ENCODE data around the gene WNT11.
"Not testable (repeated sequence)": the region's sequence is repeated elsewhere in the genome, so short reads cannot be mapped to it uniquely, and the experiment has no call there.

Gene WNT11

GRCh38 chr11:76201672-76202412 is 4.5 kb downstream of the WNT11 start:
- DNase-seq: no peak

GRCh38 chr11:76201056-76201455 is 5.2 kb downstream of the WNT11 start:
- no peak for DNase-seq

- DNase-seq: peak in 1 of 2 donors; percentile 24
Measured at GRCh38 chr11:76200006-76200940, 6.0 kb downstream of the WNT11 start.

- not testable (repeated sequence) for DNase-seq
Measured at GRCh38 chr11:76198691-76199090, 7.6 kb downstream of the WNT11 start.

GRCh38 chr11:76197941-76198640 is 8.2 kb downstream of the WNT11 start:
- DNase-seq: no peak

GRCh38 chr11:76197332-76197731 is 9.0 kb downstream of the WNT11 start:
- DNase-seq: no peak

GRCh38 chr11:76196849-76197248 is 9.5 kb downstream of the WNT11 start:
- DNase-seq: no peak

- no peak for DNase-seq
Measured at GRCh38 chr11:76194872-76195668, 11.2 kb downstream of the WNT11 start.

GRCh38 chr11:76193219-76193618 is 13.1 kb downstream of the WNT11 start:
- DNase-seq: no peak

- no peak for DNase-seq
Measured at GRCh38 chr11:76190376-76190775, 15.9 kb downstream of the WNT11 start.

GRCh38 chr11:76189682-76190081 is 16.6 kb downstream of the WNT11 start:
- DNase-seq: no peak

- DNase-seq: no peak
Measured at GRCh38 chr11:76188873-76189272, 17.4 kb downstream of the WNT11 start.

GRCh38 chr11:76186776-76187279 is 19.5 kb downstream of the WNT11 start:
- DNase-seq: no peak

- DNase-seq: no peak
Measured at GRCh38 chr11:76185931-76186401, 20.3 kb downstream of the WNT11 start.

GRCh38 chr11:76185511-76185910 is 20.8 kb downstream of the WNT11 start:
- DNase-seq: no peak

GRCh38 chr11:76184551-76184993 is 21.7 kb downstream of the WNT11 start:
- no peak for DNase-seq

GRCh38 chr11:76181371-76181770 is 24.9 kb downstream of the WNT11 start:
- DNase-seq: no peak

- DNase-seq: no peak
Measured at GRCh38 chr11:76179147-76179546, 27.2 kb downstream of the WNT11 start.

- no peak for DNase-seq
Measured at GRCh38 chr11:76177250-76177686, 29.0 kb downstream of the WNT11 start.

GRCh38 chr11:76176463-76176862 is 29.8 kb downstream of the WNT11 start:
- no peak for DNase-seq

GRCh38 chr11:76175783-76176182 is 30.5 kb downstream of the WNT11 start:
- DNase-seq: no peak

- no peak for DNase-seq
Measured at GRCh38 chr11:76174330-76174729, 32.0 kb downstream of the WNT11 start.
